Endothelial cell of umbilical vein (primary cell): Measurements from ENCODE around the gene NF2. TPM values are rescaled to one million over a fixed set of nuclear protein-coding genes. Genes with fewer than 3 reads are reported as not detected.

Experiments
- BruUV-seq: library from RNA; stranded (reverse); fragments of 400-500 nt; replicated peaks from 2 replicates; lab custom pipeline; 2021; lab: Mats Ljungman, UMichigan
- CTCF ChIA-PET: fragments of 300-600, 350-600 bp; sonication (Branson Sonifier 250); formaldehyde crosslinking; loops from one replicate; lab custom pipeline; 2021; ENCODE audit warnings: antibody characterized with exemption, inconsistent platforms; lab: Charles Lee
- POLR2A ChIA-PET: fragments of 300-600, 350-600 bp; sonication (Branson Sonifier 250); formaldehyde crosslinking; loops from one replicate; lab custom pipeline; 2021; ENCODE audit warnings: antibody characterized with exemption, inconsistent platforms; lab: Charles Lee
- DNase-seq: peaks from one replicate; pipeline ENCODE4 v3.0.0-alpha.2; 2011; ENCODE audit warnings: low read depth, low spot score
- FAIRE-seq: peaks from 2 replicates; lab custom pipeline; 2011; peaks lifted over from hg19 to GRCh38; lab: Jason Lieb, UNC
- H2AFZ ChIP-seq: 2 replicates; pipeline ENCODE4 v1.6.0; 2012; ENCODE audit warnings: low read depth, low read length, control low read depth, inconsistent platforms
- H3K27ac ChIP-seq: 2 replicates; pipeline ENCODE4 v1.5.1; 2011; ENCODE audit warnings: low read depth, mild to moderate bottlenecking, control low read depth, low read length, moderate library complexity; ENCODE audit not compliant: insufficient read depth
- H3K27me3 ChIP-seq, 2 experiments: 2 replicates each; pipeline versions ENCODE4 v1.6.0 to v1.6.1; 2011; ENCODE audit warnings: low read length in 2 of 2, mixed read lengths in 1 of 2; ENCODE audit not compliant: control insufficient read depth in 2 of 2, insufficient read depth in 2 of 2
- H3K36me3 ChIP-seq, 2 experiments: 2 replicates in 1 of 2; 3 replicates in 1 of 2; pipeline ENCODE4 v1.5.1; 2011; ENCODE audit warnings: low read length in 2 of 2, mild to moderate bottlenecking in 1 of 2, moderate library complexity in 1 of 2; ENCODE audit not compliant: control insufficient read depth in 2 of 2, insufficient read depth in 2 of 2; ENCODE audit errors: extremely low read depth in 1 of 2
- H3K4me1 ChIP-seq: 3 replicates; pipeline ENCODE4 v1.5.1; 2011; ENCODE audit warnings: mild to moderate bottlenecking, low read length; ENCODE audit not compliant: control insufficient read depth, insufficient read depth; ENCODE audit errors: extremely low read depth
- H3K4me2 ChIP-seq: 2 replicates; pipeline ENCODE4 v1.6.1; 2011; ENCODE audit warnings: low read length, control low read depth, mixed read lengths; ENCODE audit not compliant: insufficient read depth
- H3K4me3 ChIP-seq, 3 experiments: fragments of 200-600 bp in 1 of 3; sonication (generic), shearing (Covaris generic) in 1 of 3; replicated peaks in 1 of 3; 2 replicates each; pipeline ENCODE4 v1.5.1; 2011 to 2016; ENCODE audit warnings: control low read depth in 3 of 3, low read length in 3 of 3, mild to moderate bottlenecking in 2 of 3, inconsistent platforms in 1 of 3, low read depth in 1 of 3, moderate library complexity in 1 of 3; ENCODE audit not compliant: insufficient read depth in 1 of 3
- H3K79me2 ChIP-seq: 2 replicates; pipeline ENCODE4 v1.6.0; 2012; ENCODE audit warnings: low read length, inconsistent platforms; ENCODE audit not compliant: control insufficient read depth, insufficient read depth
- H3K9ac ChIP-seq: replicated peaks from 2 replicates; pipeline ENCODE3; 2011; ENCODE audit warnings: low read length, control low read depth; ENCODE audit not compliant: insufficient read depth; ENCODE audit errors: extremely low read depth
- H3K9me1 ChIP-seq: replicated peaks from 3 replicates; pipeline ENCODE4 v1.6.0; 2011; ENCODE audit warnings: mild to moderate bottlenecking, low read length; ENCODE audit not compliant: control insufficient read depth, insufficient read depth; ENCODE audit errors: extremely low read depth
- H3K9me3 ChIP-seq: replicated peaks from 2 replicates; pipeline ENCODE4 v1.5.1; 2012; ENCODE audit warnings: low read length, inconsistent platforms; ENCODE audit not compliant: control insufficient read depth, insufficient read depth
- H4K20me1 ChIP-seq: replicated peaks from 2 replicates; pipeline ENCODE3; 2011; ENCODE audit warnings: mild to moderate bottlenecking, low read length; ENCODE audit not compliant: control insufficient read depth, insufficient read depth; ENCODE audit errors: extremely low read depth
- CTCF ChIP-seq, 2 donors: IDR thresholded peaks; 1 replicate in 1 of 2; 2 replicates in 1 of 2; pipeline ENCODE4 v1.5.1; 2011; ENCODE audit warnings: low read length in 2 of 2, mild to moderate bottlenecking in 2 of 2, moderate library complexity in 2 of 2, control low read depth in 1 of 2, inconsistent platforms in 1 of 2, low read depth in 1 of 2; ENCODE audit not compliant: insufficient read depth in 1 of 2; ENCODE audit errors: extremely low read depth in 1 of 2
- EZH2 ChIP-seq: IDR thresholded peaks from 2 replicates; pipeline ENCODE4 v1.6.1; 2012; ENCODE audit warnings: borderline replicate concordance, low read depth, mild to moderate bottlenecking, moderate library complexity, low read length, inconsistent platforms; ENCODE audit not compliant: severe bottlenecking
- FOS ChIP-seq: IDR thresholded peaks from 2 replicates; pipeline ENCODE4 v1.6.1; 2011; ENCODE audit warnings: mild to moderate bottlenecking, low read length, moderate library complexity, borderline replicate concordance; ENCODE audit not compliant: insufficient read depth
- JUN ChIP-seq: IDR thresholded peaks from 2 replicates; pipeline ENCODE4 v1.6.1; 2011; ENCODE audit warnings: borderline replicate concordance, low read depth; ENCODE audit not compliant: insufficient read length, insufficient read depth
- POLR2AphosphoS5 ChIP-seq: IDR thresholded peaks from 2 replicates; pipeline ENCODE4 v1.6.1; 2012; ENCODE audit warnings: low read depth, mild to moderate bottlenecking, control low read depth, low read length, moderate library complexity; ENCODE audit not compliant: insufficient read depth
- dilution Hi-C: fragments of 300-500 bp; cut with MboI; formaldehyde crosslinking; loops from one replicate; pipeline ENCODE4 v1.15.0; 2019; ENCODE audit warnings: low sequenced_read_pairs; ENCODE audit not compliant: extremely low pct_ligation_motif_present
- intact Hi-C: fragments of 100-400 bp; cut with micrococcal nuclease; formaldehyde crosslinking; loops from one replicate; pipeline ENCODE4 v1.10.0; 2022
- polyA plus RNA-seq, 4 experiments: library from polyadenylated mRNA; depleted of rRNA in 3 of 4; stranded (reverse) in 3 of 4; unstranded in 1 of 4; fragments of >200 nt; gene quantifications; 2 replicates each; pipeline versions ENCODE4 v1.2.1 to v1.2.3, GENCODE V29; 2011 to 2012; ENCODE audit warnings: missing spikeins in 1 of 4
- total RNA-seq: library from RNA; stranded (reverse); gene quantifications from 2 replicates; pipeline ENCODE4 v1.2.3, GENCODE V29; 2021

The NF2 gene
- total and polyA plus RNA-seq, 2 donors (not counting 3 experiments of a cell fraction or from before 2014, with no cell fraction given), result 27.8 to 115 TPM

- DNase-seq, result peak; percentile 38
- no peaks in the 10 kb centered on the region for H4K20me1 ChIP-seq
- H3K9me3 ChIP-seq, result no peaks in the 10 kb centered on the region
- CTCF ChIA-PET, result interaction anchor here (1.0 to 1.9 kb wide), 6 partner anchors 11 to 465 kb away, joined by 4 to 8 read pairs (median 4); partner anchors contain the start of gene THOC5
- H3K4me3 ChIP-seq, result no peak overlapping the region
- POLR2A ChIA-PET, result interaction anchor here (0.6 to 1.7 kb wide), 2 partner anchors 16 to 19 kb away, joined by 6 to 8 read pairs; no protein-coding TSS in a partner anchor
- dilution Hi-C loops (no loop called here), intact Hi-C loops (loop anchor here (10.0 kb wide), 1 partner anchor 879 kb away; the partner anchor contains the start of genes CHEK2 and HSCB)
- H3K27ac ChIP-seq, result peak overlapping the region; percentile 98
- no peaks in the 10 kb centered on the region for H3K9me1 ChIP-seq
- H2AFZ ChIP-seq, result no peak overlapping the region
- BruUV-seq, result no TSS peak
- no peaks in the 10 kb centered on the region for H3K36me3 ChIP-seq
- H3K4me1 ChIP-seq, result peaks cover 67% of the 10 kb centered on the region
- peak overlapping the region; percentile 53 for H3K9ac ChIP-seq
- H3K27me3 ChIP-seq, result no peaks in the 10 kb centered on the region
- H3K4me2 ChIP-seq, result peak overlapping the region; percentile 20
- TF ChIP-seq EZH2 (no peak), FOS (no peak)
- H3K79me2 ChIP-seq, result peaks cover 80% of the 10 kb centered on the region
- FAIRE-seq, result no peak
Observed at GRCh38 chr22:29623553-29624169, 20.2 kb downstream of the NF2 start.

GRCh38 chr22:29625090-29625825 is 21.8 kb downstream of the NF2 start:
- peaks cover 80% of the 10 kb centered on the region for H3K4me1 ChIP-seq
- H3K4me3 ChIP-seq, result no peak overlapping the region
- peak; percentile 68 for FAIRE-seq

More at GRCh38 chr22:29625090-29625825, 21.8 kb downstream of the NF2 start:
- peak; percentile 18 for TF ChIP-seq POLR2AphosphoS5
- TF ChIP-seq FOS, result no peak
- no peak for TF ChIP-seq JUN
- TF ChIP-seq CTCF (IDR thresholded peaks at IDR 0.05; ENCODE audit: extremely low read depth in 1 of 2, insufficient read depth in 1 of 2, low read depth in 1 of 2, low read length in 2 of 2), result peak; percentile 78 to 89
- Histone ChIP-seq H3K79me2 (peaks cover 80% of the 10 kb centered on the region), H3K27ac (peak overlapping the region; percentile 98), H3K9me1 (no peaks in the 10 kb centered on the region), H2AFZ (no peak overlapping the region), H3K27me3 (no peaks in the 10 kb centered on the region), H3K9me3 (no peaks in the 10 kb centered on the region), H3K4me2 (peak overlapping the region; percentile 42), H3K36me3 (no peaks in the 10 kb centered on the region), H4K20me1 (no peaks in the 10 kb centered on the region), H3K9ac (peak overlapping the region; percentile 66)
- CTCF ChIA-PET, result interaction anchor here (0.5 to 3.7 kb wide), 27 partner anchors 8 to 583 kb away, joined by 3 to 57 read pairs (median 5); partner anchors contain the start of gene THOC5
- intact Hi-C loops, result loop anchor here (1.0 to 10.0 kb wide), 4 partner anchors 9 to 880 kb away; partner anchors contain the start of genes CHEK2 and HSCB
- POLR2A ChIA-PET, result no interaction called here
- DNase-seq, result peak; percentile 78
- BruUV-seq, result TSS peak; percentile 41
- dilution Hi-C loops, result no loop called here
